Activated naive CD8-positive, alpha-beta T cell treated with anti-CD3 and anti-CD28 coated beads, Interleukin-2, amount 10 ng/mL, durations not matched to agents 7 days and 5 days (primary cell): Measurements from ENCODE around the gene MAGI1. TPM values are rescaled to one million over a fixed set of nuclear protein-coding genes. Genes with fewer than 3 reads are reported as not detected.
"Not testable (repeated sequence)": the region's sequence is repeated elsewhere in the genome, so short reads cannot be mapped to it uniquely, and the experiment has no call there.

Source experiments
- ATAC-seq: fragments of 150-1000 bp; cut with Tn5 transposase; one replicate; pipeline ENCODE4 v1.10.0; 2021; ENCODE audit warnings: low read depth, moderate library complexity
- POLR2A ChIA-PET: fragments of 350-600 bp; sonication (Branson Sonifier 250); formaldehyde crosslinking; loops from one replicate; lab custom pipeline; 2021; ENCODE audit warnings: antibody characterized with exemption; lab: Charles Lee
- DNase-seq: peaks from one replicate; pipeline ENCODE4 v3.0.0; 2021
- H3K27ac Mint-ChIP-seq: one replicate; pipeline ENCODE4 v1.8.0; 2022; ENCODE audit warnings: mild to moderate bottlenecking, mixed read lengths
- H3K27me3 Mint-ChIP-seq: one replicate; pipeline ENCODE4 v1.8.0; 2022; ENCODE audit warnings: mild to moderate bottlenecking, moderate library complexity, mixed read lengths
- H3K36me3 Mint-ChIP-seq: one replicate; pipeline ENCODE4 v1.8.0; 2021; ENCODE audit warnings: mild to moderate bottlenecking, mixed read lengths
- H3K4me1 Mint-ChIP-seq: one replicate; pipeline ENCODE4 v1.8.0; 2021; ENCODE audit warnings: mixed read lengths
- H3K4me3 Mint-ChIP-seq: one replicate; pipeline ENCODE4 v1.8.0; 2022; ENCODE audit warnings: mild to moderate bottlenecking, moderate library complexity, mixed read lengths
- H3K9me3 Mint-ChIP-seq: one replicate; pipeline ENCODE4 v1.8.0; 2021; ENCODE audit warnings: mixed read lengths
- total RNA-seq, 2 experiments: library from RNA; stranded (reverse); gene quantifications; one replicate each; pipeline ENCODE4 v1.2.3, GENCODE V29; 2021

MAGI1 gene
- total RNA-seq, 2 experiments from 2014 or later = not detected

- DNase-seq = no peak
- H3K27ac Mint-ChIP-seq = no peak overlapping the region
- H3K4me1 Mint-ChIP-seq = peaks cover 4% of the 10 kb centered on the region
- H3K9me3 Mint-ChIP-seq = peaks cover 1% of the 10 kb centered on the region
- H3K27me3 Mint-ChIP-seq = peaks cover 26% of the 10 kb centered on the region
- H3K36me3 Mint-ChIP-seq = peaks cover under 1% of the 10 kb centered on the region
- POLR2A ChIA-PET = no interaction called here
- no peak overlapping the region for H3K4me3 Mint-ChIP-seq
- no peak for ATAC-seq
Observed at GRCh38 chr3:66033241-66034138, 5.2 kb downstream of the MAGI1 start.

- ATAC-seq (no peak), DNase-seq (no peak)
- Mint-ChIP-seq H3K27me3 (peaks cover 9% of the 10 kb centered on the region), H3K4me3 (no peak overlapping the region), H3K27ac (no peak overlapping the region), H3K4me1 (no peaks in the 10 kb centered on the region), H3K9me3 (peaks cover 1% of the 10 kb centered on the region), H3K36me3 (no peaks in the 10 kb centered on the region)
- POLR2A ChIA-PET = no interaction called here
Observed at GRCh38 chr3:66031102-66031698, 7.5 kb downstream of the MAGI1 start.

GRCh38 chr3:66029443-66029842, 9.3 kb downstream of the MAGI1 start:
- H3K4me3 Mint-ChIP-seq = no peak overlapping the region
- no peak overlapping the region for H3K27ac Mint-ChIP-seq
- POLR2A ChIA-PET = no interaction called here
- DNase-seq (no peak), ATAC-seq (no peak)
- H3K36me3 Mint-ChIP-seq = no peaks in the 10 kb centered on the region
- H3K27me3 Mint-ChIP-seq = peaks cover 3% of the 10 kb centered on the region
- H3K9me3 Mint-ChIP-seq = no peaks in the 10 kb centered on the region
- no peaks in the 10 kb centered on the region for H3K4me1 Mint-ChIP-seq

GRCh38 chr3:66029014-66029413, 9.7 kb downstream of the MAGI1 start:
- Mint-ChIP-seq H3K4me3 (no peak overlapping the region), H3K9me3 (no peaks in the 10 kb centered on the region), H3K27ac (no peak overlapping the region), H3K27me3 (peaks cover 4% of the 10 kb centered on the region), H3K36me3 (no peaks in the 10 kb centered on the region), H3K4me1 (no peaks in the 10 kb centered on the region)
- POLR2A ChIA-PET = no interaction called here
- DNase-seq = no peak
- ATAC-seq = no peak

- Mint-ChIP-seq H3K36me3 (no peaks in the 10 kb centered on the region), H3K9me3 (no peaks in the 10 kb centered on the region), H3K27me3 (peaks cover 4% of the 10 kb centered on the region), H3K27ac (no peak overlapping the region), H3K4me1 (no peaks in the 10 kb centered on the region), H3K4me3 (no peak overlapping the region)
- DNase-seq (no peak), ATAC-seq (no peak)
- POLR2A ChIA-PET = no interaction called here
Observed at GRCh38 chr3:66028457-66028856, 10.3 kb downstream of the MAGI1 start.

GRCh38 chr3:66027099-66027498, 11.6 kb downstream of the MAGI1 start:
- DNase-seq, POLR2A ChIA-PET, H3K36me3 Mint-ChIP-seq, H3K27ac Mint-ChIP-seq, H3K4me3 Mint-ChIP-seq, ATAC-seq, H3K9me3 Mint-ChIP-seq, H3K27me3 Mint-ChIP-seq, H3K4me1 Mint-ChIP-seq: not testable (repeated sequence)

GRCh38 chr3:66023738-66024385, 14.9 kb downstream of the MAGI1 start:
- H3K9me3 Mint-ChIP-seq = no peaks in the 10 kb centered on the region
- ATAC-seq = no peak
- H3K4me1 Mint-ChIP-seq = no peaks in the 10 kb centered on the region
- H3K27me3 Mint-ChIP-seq = peaks cover 4% of the 10 kb centered on the region
- H3K4me3 Mint-ChIP-seq = no peak overlapping the region
- no peak overlapping the region for H3K27ac Mint-ChIP-seq
- POLR2A ChIA-PET = no interaction called here
- DNase-seq = no peak
- H3K36me3 Mint-ChIP-seq = no peaks in the 10 kb centered on the region

- Mint-ChIP-seq H3K4me1 (no peaks in the 10 kb centered on the region), H3K36me3 (no peaks in the 10 kb centered on the region), H3K9me3 (no peaks in the 10 kb centered on the region), H3K27ac (no peak overlapping the region), H3K4me3 (no peak overlapping the region), H3K27me3 (peaks cover 4% of the 10 kb centered on the region)
- POLR2A ChIA-PET = no interaction called here
- no peak for DNase-seq
- no peak for ATAC-seq
Observed at GRCh38 chr3:66023229-66023628, 15.5 kb downstream of the MAGI1 start.

GRCh38 chr3:66021731-66022131, 17.0 kb downstream of the MAGI1 start:
- POLR2A ChIA-PET = no interaction called here
- Mint-ChIP-seq H3K9me3 (no peaks in the 10 kb centered on the region), H3K27ac (no peak overlapping the region), H3K36me3 (no peaks in the 10 kb centered on the region), H3K4me1 (no peaks in the 10 kb centered on the region), H3K27me3 (peaks cover 4% of the 10 kb centered on the region), H3K4me3 (no peak overlapping the region)
- no peak for ATAC-seq
- no peak for DNase-seq

- peaks cover 4% of the 10 kb centered on the region for H3K27me3 Mint-ChIP-seq
Observed at GRCh38 chr3:66019896-66020295, 18.8 kb downstream of the MAGI1 start.

GRCh38 chr3:66018057-66019033, 20.4 kb downstream of the MAGI1 start:
- no peaks in the 10 kb centered on the region for H3K36me3 Mint-ChIP-seq
- ATAC-seq (no peak), DNase-seq (no peak)
- peaks cover 2% of the 10 kb centered on the region for H3K27me3 Mint-ChIP-seq
- no peaks in the 10 kb centered on the region for H3K4me1 Mint-ChIP-seq
- no peak overlapping the region for H3K4me3 Mint-ChIP-seq
- no peaks in the 10 kb centered on the region for H3K9me3 Mint-ChIP-seq
- POLR2A ChIA-PET = no interaction called here
- no peak overlapping the region for H3K27ac Mint-ChIP-seq

More at GRCh38 chr3:66019896-66020295, 18.8 kb downstream of the MAGI1 start:
- no peak for ATAC-seq
- H3K4me3 Mint-ChIP-seq = no peak overlapping the region
- no peaks in the 10 kb centered on the region for H3K9me3 Mint-ChIP-seq
- no peak overlapping the region for H3K27ac Mint-ChIP-seq
- POLR2A ChIA-PET = no interaction called here
- H3K36me3 Mint-ChIP-seq = no peaks in the 10 kb centered on the region
- no peak for DNase-seq
- H3K4me1 Mint-ChIP-seq = no peaks in the 10 kb centered on the region

GRCh38 chr3:66017591-66017990, 21.1 kb downstream of the MAGI1 start:
- no peaks in the 10 kb centered on the region for H3K36me3 Mint-ChIP-seq
- H3K9me3 Mint-ChIP-seq = no peaks in the 10 kb centered on the region
- ATAC-seq (no peak), DNase-seq (no peak)
- H3K27me3 Mint-ChIP-seq = peaks cover 2% of the 10 kb centered on the region
- no peak overlapping the region for H3K4me3 Mint-ChIP-seq
- no peak overlapping the region for H3K27ac Mint-ChIP-seq
- no peaks in the 10 kb centered on the region for H3K4me1 Mint-ChIP-seq
- POLR2A ChIA-PET = no interaction called here

GRCh38 chr3:66017084-66017483, 21.6 kb downstream of the MAGI1 start:
- ATAC-seq = no peak
- Mint-ChIP-seq H3K36me3 (no peaks in the 10 kb centered on the region), H3K27me3 (peaks cover 2% of the 10 kb centered on the region), H3K4me1 (no peaks in the 10 kb centered on the region), H3K9me3 (no peaks in the 10 kb centered on the region), H3K4me3 (no peak overlapping the region), H3K27ac (no peak overlapping the region)
- POLR2A ChIA-PET = no interaction called here
- no peak for DNase-seq
